Cardiac fibroblast (primary cell): Measurements from ENCODE around the gene PTPN2.

Source experiments
- DNase-seq, 2 donors: peaks; one replicate each; pipeline versions ENCODE4 v3.0.0 to v3.0.0-alpha.2; 2010; ENCODE audit warnings: low read depth in 2 of 2
- H3K4me3 ChIP-seq, 2 donors: replicated peaks in 1 of 2; 1 replicate in 1 of 2; 2 replicates in 1 of 2; pipeline ENCODE4 v1.5.1; 2011; ENCODE audit warnings: low read depth in 2 of 2, low read length in 2 of 2, mild to moderate bottlenecking in 2 of 2, moderate library complexity in 1 of 2
- TF ChIP-seq, protein P1 (sequence below): IDR thresholded peaks from one replicate; pipeline ENCODE4 v1.5.1; 2011; ENCODE audit warnings: low read depth, mild to moderate bottlenecking, low read length, inconsistent platforms

PTPN2 gene

GRCh38 chr18:12820506-12820905 lies 63.5 kb downstream of the PTPN2 start:
- TF ChIP-seq, protein P1, sequence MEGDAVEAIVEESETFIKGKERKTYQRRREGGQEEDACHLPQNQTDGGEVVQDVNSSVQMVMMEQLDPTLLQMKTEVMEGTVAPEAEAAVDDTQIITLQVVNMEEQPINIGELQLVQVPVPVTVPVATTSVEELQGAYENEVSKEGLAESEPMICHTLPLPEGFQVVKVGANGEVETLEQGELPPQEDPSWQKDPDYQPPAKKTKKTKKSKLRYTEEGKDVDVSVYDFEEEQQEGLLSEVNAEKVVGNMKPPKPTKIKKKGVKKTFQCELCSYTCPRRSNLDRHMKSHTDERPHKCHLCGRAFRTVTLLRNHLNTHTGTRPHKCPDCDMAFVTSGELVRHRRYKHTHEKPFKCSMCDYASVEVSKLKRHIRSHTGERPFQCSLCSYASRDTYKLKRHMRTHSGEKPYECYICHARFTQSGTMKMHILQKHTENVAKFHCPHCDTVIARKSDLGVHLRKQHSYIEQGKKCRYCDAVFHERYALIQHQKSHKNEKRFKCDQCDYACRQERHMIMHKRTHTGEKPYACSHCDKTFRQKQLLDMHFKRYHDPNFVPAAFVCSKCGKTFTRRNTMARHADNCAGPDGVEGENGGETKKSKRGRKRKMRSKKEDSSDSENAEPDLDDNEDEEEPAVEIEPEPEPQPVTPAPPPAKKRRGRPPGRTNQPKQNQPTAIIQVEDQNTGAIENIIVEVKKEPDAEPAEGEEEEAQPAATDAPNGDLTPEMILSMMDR = no peak
- no peak for DNase-seq
- no peak overlapping the region for H3K4me3 ChIP-seq

GRCh38 chr18:12819841-12820240 lies 64.2 kb downstream of the PTPN2 start:
- DNase-seq = no peak
- no peak overlapping the region for H3K4me3 ChIP-seq
- TF ChIP-seq, protein P1 = no peak

GRCh38 chr18:12819322-12819721 lies 64.7 kb downstream of the PTPN2 start:
- no peak overlapping the region for H3K4me3 ChIP-seq
- TF ChIP-seq, protein P1 = no peak
- DNase-seq = no peak

DNA sequence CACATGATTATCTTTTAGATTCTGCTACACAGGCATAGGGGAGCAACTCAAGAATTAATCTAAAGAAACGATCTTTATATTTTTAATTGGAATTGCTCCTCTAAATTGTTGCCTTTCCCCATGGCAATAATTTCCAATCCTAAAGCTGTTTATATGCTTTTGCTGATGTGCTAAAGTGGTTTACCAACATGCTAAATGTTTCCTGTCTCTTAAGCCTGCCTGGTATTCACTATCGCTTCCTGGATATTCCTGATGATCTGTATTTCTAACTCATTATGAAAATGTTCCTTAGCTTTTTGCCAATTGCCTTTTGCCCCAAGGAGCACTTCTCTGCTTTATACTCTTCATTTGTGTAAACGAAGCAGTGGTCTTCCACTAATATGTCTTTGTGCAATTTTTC lies 65.8 kb downstream of the PTPN2 start:
- no peak for DNase-seq
- no peak overlapping the region for H3K4me3 ChIP-seq
- TF ChIP-seq, protein P1 = no peak

DNA sequence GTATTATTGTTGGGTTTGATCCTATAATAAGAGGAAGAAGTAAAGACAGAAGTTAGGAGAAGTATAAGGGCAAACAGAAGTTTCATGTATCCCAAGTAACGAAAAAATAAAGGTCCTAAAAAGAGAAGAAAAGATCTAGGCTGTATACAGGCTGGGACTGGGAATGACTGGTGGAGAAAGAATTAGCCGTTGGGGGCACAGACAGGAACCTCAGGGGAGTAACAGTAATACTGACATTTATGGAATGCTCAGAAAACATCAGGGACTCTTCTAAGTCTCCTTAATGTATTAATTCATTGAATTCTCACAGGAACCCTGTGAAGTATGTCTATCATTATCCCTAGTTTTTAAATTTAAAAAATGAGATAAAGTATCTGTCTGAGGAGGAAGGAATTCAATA lies 67.6 kb downstream of the PTPN2 start:
- H3K4me3 ChIP-seq = no peak overlapping the region
- TF ChIP-seq, protein P1 = no peak
- DNase-seq = no peak

GRCh38 chr18:12811191-12811950 lies 72.7 kb downstream of the PTPN2 start:
- no peak for DNase-seq

More at GRCh38 chr18:12811191-12811950, 72.7 kb downstream of the PTPN2 start:
- H3K4me3 ChIP-seq = no peak overlapping the region
- TF ChIP-seq, protein P1 = no peak
